ENCODE data around the gene TMEM53.

The TMEM53 gene

DNA sequence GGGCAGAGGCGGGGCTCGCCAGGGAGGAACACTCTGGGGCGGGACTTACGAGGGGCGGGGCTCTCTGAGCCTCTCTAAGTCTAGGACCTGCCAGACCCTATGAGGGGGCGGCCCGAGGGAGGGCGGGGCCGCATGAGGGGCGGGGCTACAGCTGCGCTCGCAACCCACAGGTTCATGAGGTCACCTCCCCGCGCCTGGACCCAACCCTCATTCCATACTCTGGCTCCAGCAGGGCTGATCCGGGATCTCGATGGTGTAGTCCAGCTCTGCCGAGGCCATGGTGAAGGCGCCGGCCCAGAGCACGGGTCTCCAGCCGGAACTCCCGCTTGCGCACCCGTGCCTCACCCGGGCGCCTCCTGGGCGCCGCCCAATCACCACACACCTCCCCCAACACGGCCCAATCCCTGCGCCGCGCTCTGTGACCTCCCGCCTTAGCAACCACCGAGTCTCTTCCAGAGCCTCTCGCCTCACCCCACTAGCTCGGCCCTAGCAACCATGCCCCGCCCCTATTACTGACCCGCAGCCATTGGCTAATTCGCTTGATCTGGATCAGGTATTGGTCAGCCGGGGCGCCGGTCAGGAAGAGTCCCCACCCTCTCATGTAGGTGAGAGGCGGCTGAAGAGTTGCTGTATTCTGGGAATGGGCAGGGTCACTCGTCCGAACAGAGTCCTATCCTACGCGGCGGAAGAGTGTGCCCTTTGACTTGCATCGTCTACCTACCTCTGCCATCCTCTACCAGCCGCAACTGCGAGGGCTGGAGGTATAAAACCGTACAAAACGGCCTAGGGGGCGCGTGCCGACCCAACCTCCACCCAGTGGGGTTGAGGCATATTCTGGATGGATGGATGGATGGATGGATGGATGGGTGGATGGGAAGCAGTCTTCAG is at the start of gene TMEM53, which contains the start of gene ARMH1:
TSS of gene TMEM53 (minus strand) at position 369 of the 888 bp plus-strand sequence. CDS start at position 279, 90 bp downstream.
TSS of gene ARMH1 (plus strand) at position 602 of the 888 bp plus-strand sequence. CDS start 14,984 bp downstream, outside the sequence.
- Mint-ChIP-seq H3K9me3 (no peaks in the 10 kb centered on the region), H3K4me3 (peak within 1 kb of the TSS; percentile 82), H3K4me1 (peaks cover 25% of the 10 kb centered on the region), H3K36me3 (no peaks in the 10 kb centered on the region), H3K27ac (peak within 1 kb of the TSS; percentile 89), H3K27me3 (no peaks in the 10 kb centered on the region)
- peak; percentile 99 for DNase-seq
- CTCF ChIA-PET, result interaction anchor here (0.6 to 2.0 kb wide), 8 partner anchors 10 to 904 kb away, joined by 3 to 13 read pairs (median 3); partner anchors contain the start of gene RNU5D-1

- H3K27ac Mint-ChIP-seq, result peak overlapping the region; percentile 92
- peaks cover 76% of the 10 kb centered on the region for H3K4me1 Mint-ChIP-seq
- peak overlapping the region; percentile 68 for H3K4me3 Mint-ChIP-seq
- H3K27me3 Mint-ChIP-seq, result peaks cover 9% of the 10 kb centered on the region
- DNase-seq, result peak; percentile 47
- CTCF ChIA-PET, result interaction anchor here (0.9 kb wide), 1 partner anchor 9 kb away, joined by 4 read pairs; no protein-coding TSS in a partner anchor
- H3K36me3 Mint-ChIP-seq, result peaks cover 14% of the 10 kb centered on the region
- H3K9me3 Mint-ChIP-seq, result no peaks in the 10 kb centered on the region
These were observed 49.4 kb upstream of the TMEM53 start for GRCh38 chr1:44723496-44724295.

GRCh38 chr1:44723064-44723463 is 48.8 kb upstream of the TMEM53 start:
- CTCF ChIA-PET, result interaction anchor here (0.9 kb wide), 1 partner anchor 9 kb away, joined by 4 read pairs; no protein-coding TSS in a partner anchor

GRCh38 chr1:44721485-44722361 is 47.4 kb upstream of the TMEM53 start:
- Mint-ChIP-seq H3K36me3 (peaks cover 14% of the 10 kb centered on the region), H3K9me3 (no peaks in the 10 kb centered on the region), H3K27me3 (peaks cover 9% of the 10 kb centered on the region), H3K4me1 (peaks cover 80% of the 10 kb centered on the region), H3K4me3 (peak overlapping the region; percentile 69), H3K27ac (peak overlapping the region; percentile 98)
- CTCF ChIA-PET, result interaction anchor here (0.7 to 1.7 kb wide), 9 partner anchors 9 to 92 kb away, joined by 3 to 21 read pairs (median 3); partner anchors contain the start of genes ARMH1, RNU5D-1 and TMEM53
- peak; percentile 83 for DNase-seq

More at GRCh38 chr1:44723064-44723463, 48.8 kb upstream of the TMEM53 start:
- Mint-ChIP-seq H3K36me3 (peaks cover 14% of the 10 kb centered on the region), H3K9me3 (no peaks in the 10 kb centered on the region), H3K4me1 (peaks cover 76% of the 10 kb centered on the region), H3K27me3 (peaks cover 9% of the 10 kb centered on the region), H3K27ac (peak overlapping the region; percentile 92), H3K4me3 (peak overlapping the region; percentile 68)
- DNase-seq, result peak; percentile 48

DNA sequence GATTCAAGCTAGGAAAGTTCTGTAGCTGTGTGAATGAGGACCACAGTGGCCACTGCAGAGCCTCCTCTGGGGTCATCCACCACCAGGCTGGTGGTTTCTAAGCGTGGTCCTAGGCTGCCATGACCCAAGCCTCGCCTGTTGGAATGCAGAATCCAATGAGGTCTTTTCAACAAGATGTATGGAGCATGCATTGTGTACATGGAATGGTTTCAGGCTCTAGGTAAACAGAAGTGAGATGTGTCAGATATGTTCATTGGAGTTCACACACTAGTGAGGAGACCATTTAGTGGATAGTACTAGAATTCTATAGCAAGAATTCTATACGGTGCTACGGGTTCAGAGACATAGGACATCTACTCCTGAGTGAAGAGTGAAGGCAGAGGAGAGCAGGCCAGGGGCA is 46.0 kb upstream of the TMEM53 start:
- Mint-ChIP-seq H3K4me3 (no peak overlapping the region), H3K36me3 (peaks cover 9% of the 10 kb centered on the region), H3K27ac (peak overlapping the region; percentile 98), H3K9me3 (no peaks in the 10 kb centered on the region), H3K27me3 (peaks cover 9% of the 10 kb centered on the region), H3K4me1 (peaks cover 84% of the 10 kb centered on the region)
- DNase-seq, result no peak
- CTCF ChIA-PET, result no interaction called here

DNA sequence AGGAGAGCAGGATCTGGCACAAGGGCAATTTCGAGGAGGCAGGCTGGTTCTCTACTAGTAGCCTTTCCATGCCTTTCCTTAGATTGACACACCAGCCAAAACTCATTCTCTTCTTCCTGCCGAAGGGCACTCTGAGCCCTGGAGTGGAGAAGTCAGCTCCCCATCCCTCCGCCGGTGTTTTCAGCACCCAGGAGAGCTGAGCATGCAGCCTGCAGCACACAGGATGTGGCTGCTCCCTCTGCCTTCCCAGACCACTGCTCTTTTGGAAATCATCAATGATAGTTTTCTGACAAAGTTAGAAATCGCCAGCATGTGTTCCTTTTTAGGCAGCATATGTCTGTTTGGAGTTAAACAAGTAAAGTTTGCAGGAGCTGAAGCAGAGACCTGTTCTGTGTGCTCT is 45.0 kb upstream of the TMEM53 start:
- peak; percentile 47 for DNase-seq
- CTCF ChIA-PET, result interaction anchor here (1.6 kb wide), 1 partner anchor 66 kb away, joined by 5 read pairs; no protein-coding TSS in a partner anchor

DNA sequence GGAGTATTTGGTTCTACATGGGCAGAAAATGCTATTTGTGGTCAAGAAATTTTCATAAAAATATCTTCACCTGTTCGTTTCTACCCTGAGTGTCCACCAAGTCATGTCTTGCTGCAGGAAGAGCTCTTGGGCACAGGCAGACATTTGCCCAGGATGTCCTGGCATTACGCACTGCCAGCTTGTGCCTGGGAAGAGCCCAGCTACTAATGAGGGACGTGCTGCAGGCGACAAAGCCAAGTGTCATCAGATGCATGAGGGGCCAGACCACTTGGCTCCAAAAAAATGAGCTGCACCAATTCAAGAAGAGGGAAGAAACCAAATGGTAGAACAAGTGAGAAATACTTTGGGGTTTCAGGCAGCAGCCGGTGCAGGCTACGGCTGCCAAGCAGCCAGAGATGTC is 43.8 kb upstream of the TMEM53 start:
- H3K4me1 Mint-ChIP-seq, result peaks cover 74% of the 10 kb centered on the region
- CTCF ChIA-PET, result interaction anchor here (0.7 to 2.1 kb wide), 6 partner anchors 11 to 773 kb away, joined by 4 to 7 read pairs (median 4); partner anchors contain the start of genes RNU5D-1 and TESK2
- H3K27me3 Mint-ChIP-seq, result peaks cover 11% of the 10 kb centered on the region
- no peak for DNase-seq
- no peaks in the 10 kb centered on the region for H3K36me3 Mint-ChIP-seq
- no peak overlapping the region for H3K4me3 Mint-ChIP-seq
- H3K27ac Mint-ChIP-seq, result peak overlapping the region; percentile 34
- H3K9me3 Mint-ChIP-seq, result no peaks in the 10 kb centered on the region

More for the DNA sequence above, 45.0 kb upstream of the TMEM53 start:
- Mint-ChIP-seq H3K27ac (peak overlapping the region; percentile 34), H3K9me3 (no peaks in the 10 kb centered on the region), H3K27me3 (peaks cover 5% of the 10 kb centered on the region), H3K36me3 (peaks cover 5% of the 10 kb centered on the region), H3K4me3 (no peak overlapping the region), H3K4me1 (peaks cover 84% of the 10 kb centered on the region)

GRCh38 chr1:44717653-44718052 is 43.4 kb upstream of the TMEM53 start:
- CTCF ChIA-PET, result interaction anchor here (0.7 to 2.1 kb wide), 8 partner anchors 11 to 774 kb away, joined by 3 to 7 read pairs (median 4); partner anchors contain the start of genes HECTD3, RNU5D-1, TESK2 and UROD
- Mint-ChIP-seq H3K27me3 (peaks cover 15% of the 10 kb centered on the region), H3K9me3 (no peaks in the 10 kb centered on the region), H3K4me1 (peaks cover 71% of the 10 kb centered on the region), H3K27ac (peak overlapping the region; percentile 34), H3K36me3 (no peaks in the 10 kb centered on the region), H3K4me3 (no peak overlapping the region)
- no peak for DNase-seq

DNA sequence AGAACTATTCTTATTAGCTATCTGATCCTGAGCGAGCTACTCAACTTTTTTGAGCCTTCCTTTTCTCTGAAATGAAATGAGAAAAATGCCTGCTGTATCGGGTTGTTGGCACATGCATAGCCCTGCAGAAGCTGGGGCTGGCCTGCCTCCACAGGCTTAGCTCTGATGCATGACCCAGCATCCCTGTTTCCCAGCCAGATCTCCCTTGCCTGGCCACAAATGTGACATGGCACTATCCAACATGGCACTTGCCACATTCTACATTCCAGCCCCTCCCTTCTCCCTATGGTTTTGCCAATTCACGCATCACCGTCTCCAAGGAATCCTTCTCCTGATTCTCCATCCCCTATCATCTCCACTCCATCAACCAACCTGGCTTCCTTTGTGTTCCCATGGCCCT is 42.9 kb upstream of the TMEM53 start:
- Mint-ChIP-seq H3K9me3 (no peaks in the 10 kb centered on the region), H3K4me1 (peaks cover 68% of the 10 kb centered on the region), H3K4me3 (no peak overlapping the region), H3K36me3 (no peaks in the 10 kb centered on the region), H3K27ac (no peak overlapping the region), H3K27me3 (peaks cover 20% of the 10 kb centered on the region)
- DNase-seq, result no peak
- CTCF ChIA-PET, result interaction anchor here (0.9 to 2.1 kb wide), 7 partner anchors 10 to 774 kb away, joined by 3 to 7 read pairs (median 4); partner anchors contain the start of genes HECTD3, RNU5D-1, TESK2 and UROD

DNA sequence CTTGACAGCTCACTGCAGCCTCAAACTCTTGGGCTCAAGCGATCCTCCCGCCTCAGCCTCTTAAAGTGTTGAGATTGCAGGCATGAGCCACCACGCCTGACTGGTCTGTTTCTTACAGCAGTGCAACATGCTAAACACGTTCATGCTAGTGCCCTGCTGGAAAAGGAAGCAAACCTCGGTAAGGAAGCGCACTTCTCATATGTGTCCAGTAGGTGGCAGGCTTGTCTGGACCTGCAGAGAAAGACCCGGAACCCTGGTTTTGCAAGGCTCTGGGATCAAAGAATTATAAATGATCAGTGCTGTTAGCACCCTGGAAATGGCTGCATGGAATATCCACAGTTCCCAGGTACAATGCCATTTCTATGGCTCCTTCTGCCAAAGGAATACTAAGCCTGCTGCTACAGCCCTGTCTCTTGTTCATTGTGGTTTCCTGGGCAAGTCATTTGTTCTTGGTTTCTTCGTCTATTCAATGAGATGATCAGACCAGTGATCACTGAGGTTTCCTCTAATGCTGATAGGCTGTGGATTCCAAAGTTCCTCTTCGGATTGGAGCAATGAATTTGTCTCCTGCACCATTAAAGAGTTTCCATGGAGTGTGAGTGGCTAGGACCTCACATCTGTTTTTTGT is 40.8 kb upstream of the TMEM53 start:
- Mint-ChIP-seq H3K27ac (peak overlapping the region; percentile 67), H3K27me3 (peaks cover 32% of the 10 kb centered on the region), H3K36me3 (no peaks in the 10 kb centered on the region), H3K4me1 (peaks cover 47% of the 10 kb centered on the region), H3K9me3 (no peaks in the 10 kb centered on the region), H3K4me3 (peak overlapping the region; percentile 3)
- CTCF ChIA-PET, result interaction anchor here (0.7 to 1.1 kb wide), 4 partner anchors 8 to 303 kb away, joined by 3 to 5 read pairs (median 4); no protein-coding TSS in a partner anchor
- DNase-seq, result peak; percentile 77

GRCh38 chr1:44714532-44714931 is 40.3 kb upstream of the TMEM53 start:
- CTCF ChIA-PET, result interaction anchor here (0.7 to 1.1 kb wide), 4 partner anchors 8 to 303 kb away, joined by 3 to 5 read pairs (median 4); no protein-coding TSS in a partner anchor

DNA sequence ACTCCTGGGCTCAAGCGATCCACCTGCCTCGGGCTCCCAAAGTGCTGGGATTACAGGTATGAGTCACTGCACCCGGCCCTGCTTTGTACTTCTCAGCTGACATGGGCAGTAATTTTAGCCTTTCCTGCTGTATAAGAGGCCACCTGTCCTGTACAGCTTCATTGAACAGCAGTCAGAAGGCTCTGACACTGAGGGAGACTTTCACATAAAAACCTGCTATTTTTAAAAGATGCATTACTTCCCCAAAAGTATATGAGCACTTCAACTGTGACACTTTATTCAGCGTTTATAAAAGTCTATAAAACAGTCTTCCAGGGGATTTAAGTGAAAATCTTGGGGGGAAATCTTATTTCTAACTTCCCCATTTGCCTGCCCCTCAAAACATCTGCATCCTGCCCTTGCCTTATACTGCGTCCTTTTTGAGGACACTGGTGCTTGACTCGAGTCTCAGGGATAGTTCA is 39.1 kb upstream of the TMEM53 start:
- no peak overlapping the region for H3K4me3 Mint-ChIP-seq
- DNase-seq, result no peak
- peaks cover 41% of the 10 kb centered on the region for H3K27me3 Mint-ChIP-seq
- no peak overlapping the region for H3K27ac Mint-ChIP-seq
- H3K36me3 Mint-ChIP-seq, result no peaks in the 10 kb centered on the region
- H3K9me3 Mint-ChIP-seq, result no peaks in the 10 kb centered on the region
- CTCF ChIA-PET, result interaction anchor here (0.6 to 1.6 kb wide), 3 partner anchors 11 to 301 kb away, joined by 3 to 4 read pairs (median 3); no protein-coding TSS in a partner anchor
- H3K4me1 Mint-ChIP-seq, result peaks cover 39% of the 10 kb centered on the region

More at GRCh38 chr1:44714532-44714931, 40.3 kb upstream of the TMEM53 start:
- Mint-ChIP-seq H3K36me3 (no peaks in the 10 kb centered on the region), H3K4me1 (peaks cover 44% of the 10 kb centered on the region), H3K27me3 (peaks cover 35% of the 10 kb centered on the region), H3K9me3 (no peaks in the 10 kb centered on the region), H3K4me3 (no peak overlapping the region), H3K27ac (peak overlapping the region; percentile 14)
- no peak for DNase-seq

Data from activated naive CD4-positive, alpha-beta T cell treated with anti-CD3 and anti-CD28 coated beads, Interleukin-2, amount 10 ng/mL, durations not matched to agents 7 days and 5 days (primary cell).